ENCODE measurements around the gene RLIM. TPM values are rescaled to one million over a fixed set of nuclear protein-coding genes. Genes with fewer than 3 reads are reported as not detected.
A peak's percentile ranks its signal among the peaks of the same experiment; 100 is the strongest.

Gene RLIM, protein sequence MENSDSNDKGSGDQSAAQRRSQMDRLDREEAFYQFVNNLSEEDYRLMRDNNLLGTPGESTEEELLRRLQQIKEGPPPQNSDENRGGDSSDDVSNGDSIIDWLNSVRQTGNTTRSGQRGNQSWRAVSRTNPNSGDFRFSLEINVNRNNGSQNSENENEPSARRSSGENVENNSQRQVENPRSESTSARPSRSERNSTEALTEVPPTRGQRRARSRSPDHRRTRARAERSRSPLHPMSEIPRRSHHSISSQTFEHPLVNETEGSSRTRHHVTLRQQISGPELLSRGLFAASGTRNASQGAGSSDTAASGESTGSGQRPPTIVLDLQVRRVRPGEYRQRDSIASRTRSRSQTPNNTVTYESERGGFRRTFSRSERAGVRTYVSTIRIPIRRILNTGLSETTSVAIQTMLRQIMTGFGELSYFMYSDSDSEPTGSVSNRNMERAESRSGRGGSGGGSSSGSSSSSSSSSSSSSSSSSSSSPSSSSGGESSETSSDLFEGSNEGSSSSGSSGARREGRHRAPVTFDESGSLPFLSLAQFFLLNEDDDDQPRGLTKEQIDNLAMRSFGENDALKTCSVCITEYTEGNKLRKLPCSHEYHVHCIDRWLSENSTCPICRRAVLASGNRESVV
- 34.6 TPM for total RNA-seq (2013)
- polyA plus RNA-seq (10 to 100 TPM in 1 of 3 donors, 1 to 10 TPM in 2; 7.6 to 10.3 (median 8.4) TPM), polyA minus RNA-seq (14.0 and 16.4 TPM in 2 replicates), total RNA-seq (262 to 566 (median 457) reads per million in 11 experiments)

GRCh38 chrX:74614093-74614909 lies at the start of gene RLIM:
RLIM (minus strand) TSS chrX:74614624; CDS start chrX:74595977, 18,647 bp downstream.
- peaks cover 0 to 5% (median 2%) of the 10 kb centered on the region in 3 donors for H3K27me3 Mint-ChIP-seq (ENCODE audit: low read depth in 3 of 3)
- TF ChIP-seq, protein P1, sequence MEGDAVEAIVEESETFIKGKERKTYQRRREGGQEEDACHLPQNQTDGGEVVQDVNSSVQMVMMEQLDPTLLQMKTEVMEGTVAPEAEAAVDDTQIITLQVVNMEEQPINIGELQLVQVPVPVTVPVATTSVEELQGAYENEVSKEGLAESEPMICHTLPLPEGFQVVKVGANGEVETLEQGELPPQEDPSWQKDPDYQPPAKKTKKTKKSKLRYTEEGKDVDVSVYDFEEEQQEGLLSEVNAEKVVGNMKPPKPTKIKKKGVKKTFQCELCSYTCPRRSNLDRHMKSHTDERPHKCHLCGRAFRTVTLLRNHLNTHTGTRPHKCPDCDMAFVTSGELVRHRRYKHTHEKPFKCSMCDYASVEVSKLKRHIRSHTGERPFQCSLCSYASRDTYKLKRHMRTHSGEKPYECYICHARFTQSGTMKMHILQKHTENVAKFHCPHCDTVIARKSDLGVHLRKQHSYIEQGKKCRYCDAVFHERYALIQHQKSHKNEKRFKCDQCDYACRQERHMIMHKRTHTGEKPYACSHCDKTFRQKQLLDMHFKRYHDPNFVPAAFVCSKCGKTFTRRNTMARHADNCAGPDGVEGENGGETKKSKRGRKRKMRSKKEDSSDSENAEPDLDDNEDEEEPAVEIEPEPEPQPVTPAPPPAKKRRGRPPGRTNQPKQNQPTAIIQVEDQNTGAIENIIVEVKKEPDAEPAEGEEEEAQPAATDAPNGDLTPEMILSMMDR (IDR thresholded peaks at IDR 0.05) = no peak

More at GRCh38 chrX:74614093-74614909, at the start of gene RLIM:
- Histone ChIP-seq H3K79me2 (ENCODE audit: insufficient read depth, low read length) (peaks cover 50% of the 10 kb centered on the region), H3K9me3 (replicated peaks in 1 of 2; ENCODE audit: control insufficient read depth in 1 of 2, insufficient read depth in 1 of 2, low read length in 2 of 2) (no peaks in the 10 kb centered on the region), H3K4me1 (ENCODE audit: control insufficient read depth in 1 of 2, insufficient read depth in 2 of 2, low read length in 2 of 2) (peaks cover 6 to 18% of the 10 kb centered on the region in 2 donors), H4K20me1 (ENCODE audit: insufficient read depth, low read length) (no peaks in the 10 kb centered on the region), H3K4me3 (replicated peaks in 1 of 3; ENCODE audit: low read depth in 2 of 3, low read length in 3 of 3) (peak within 1 kb of the TSS; percentile 78 to 95 (median 92)), H3K4me2 (replicated peaks; ENCODE audit: extremely low read depth, low read length, poor library complexity, severe bottlenecking) (peak within 1 kb of the TSS; percentile 73), H3K9ac (ENCODE audit: insufficient read depth, low read length, poor library complexity, severe bottlenecking) (peak within 1 kb of the TSS; percentile 95), H3K27ac (ENCODE audit: low read depth in 1 of 2, low read length in 2 of 2) (peak within 1 kb of the TSS; percentile 96 to 99), H3K27me3 (ENCODE audit: control insufficient read depth in 2 of 2, insufficient read depth in 2 of 2, low read length in 2 of 2) (no peaks in the 10 kb centered on the region), H2AFZ (ENCODE audit: insufficient read depth, low read depth, low read length, poor library complexity, severe bottlenecking) (peak within 1 kb of the TSS; percentile 53), H3K36me3 (replicated peaks in 1 of 2; ENCODE audit: control insufficient read depth in 1 of 2, insufficient read depth in 2 of 2, low read length in 2 of 2) (peaks cover 0 to 8% of the 10 kb centered on the region in 2 donors)
- H3K4me3 Mint-ChIP-seq = peak within 1 kb of the TSS; percentile 90 to 95
- H3K27ac Mint-ChIP-seq = peak within 1 kb of the TSS; percentile 98 to 100 (median 99)
- intact Hi-C loops (cut with micrococcal nuclease) = loop anchor here in 1 of 2 donors (10.0 kb wide), 1 partner anchor 670 kb away; no protein-coding TSS in a partner anchor
- WGBS (ENCODE audit: insufficient coverage) = under 1% methylated on average over 35 of the region's 66 CpGs
- peaks cover 0 to 12% (median 5%) of the 10 kb centered on the region in 7 donors for H3K9me3 Mint-ChIP-seq
- H3K4me1 Mint-ChIP-seq = peaks cover 9% of the 10 kb centered on the region
- DNase-seq = peak; percentile 93 to 97 (median 96)
- H3K36me3 Mint-ChIP-seq = peaks cover 2 to 13% of the 10 kb centered on the region in 2 donors

Data from CD14-positive monocyte (primary cell).